GM19467 (cell line): ENCODE results near the gene ZNF805.
"Not testable (repeated sequence)": the region's sequence is repeated elsewhere in the genome, so short reads cannot be mapped to it uniquely, and the experiment has no call there.

Experiments used
- ATAC-seq: cut with Tn5 transposase; IDR thresholded peaks from one replicate; pipeline ENCODE4 v1.9.1; 2021; ENCODE audit warnings: mild to moderate bottlenecking, moderate library complexity; ENCODE audit not compliant: unreplicated experiment

Gene ZNF805

GRCh38 chr19:57267291-57267690 lies 26.9 kb downstream of the ZNF805 start:
- no peak for ATAC-seq

GRCh38 chr19:57269515-57270250 lies 29.3 kb downstream of the ZNF805 start:
- ATAC-seq = no peak

GRCh38 chr19:57271280-57271679 lies 30.8 kb downstream of the ZNF805 start:
- no peak for ATAC-seq

GRCh38 chr19:57273014-57273413 lies 32.6 kb downstream of the ZNF805 start:
- no peak for ATAC-seq

GRCh38 chr19:57276430-57276829 lies 36.0 kb downstream of the ZNF805 start:
- ATAC-seq = no peak

GRCh38 chr19:57278481-57278880 lies 38.0 kb downstream of the ZNF805 start:
- ATAC-seq = not testable (repeated sequence)

- ATAC-seq = peak; percentile 59
Observed at GRCh38 chr19:57279418-57280164, 39.2 kb downstream of the ZNF805 start.

GRCh38 chr19:57280165-57280961 lies 39.9 kb downstream of the ZNF805 start, which contains the start of gene ZNF460:
TSS of gene ZNF460 (plus strand) at chr19:57280485. CDS start at chr19:57280807, 322 bp downstream.
- ATAC-seq = peak; percentile 74

- ATAC-seq = no peak
Observed at GRCh38 chr19:57280962-57281400, 40.5 kb downstream of the ZNF805 start.

- ATAC-seq = no peak
Observed at GRCh38 chr19:57282011-57282643, 41.7 kb downstream of the ZNF805 start.

- no peak for ATAC-seq
Observed at GRCh38 chr19:57288373-57288772, 47.9 kb downstream of the ZNF805 start.

- no peak for ATAC-seq
Observed at GRCh38 chr19:57290970-57291369, 50.5 kb downstream of the ZNF805 start.

- no peak for ATAC-seq
Observed at GRCh38 chr19:57292547-57292946, 52.1 kb downstream of the ZNF805 start.

GRCh38 chr19:57293719-57294118 lies 53.3 kb downstream of the ZNF805 start:
- no peak for ATAC-seq

- ATAC-seq = no peak
Observed at GRCh38 chr19:57302020-57302465, 61.6 kb downstream of the ZNF805 start.

GRCh38 chr19:57302727-57303401 lies 62.4 kb downstream of the ZNF805 start:
- ATAC-seq = no peak
